C1 segment of cervical spinal cord (tissue), 14 donors: ENCODE measurements around the gene CDH4.
"Not testable (repeated sequence)": the region's sequence is repeated elsewhere in the genome, so short reads cannot be mapped to it uniquely, and the experiment has no call there.

Experiments used
- DNase-seq, 14 donors: peaks; one replicate each; lab custom pipeline; 2025; lab: John Stamatoyannopoulos, UW

The CDH4 gene

DNA sequence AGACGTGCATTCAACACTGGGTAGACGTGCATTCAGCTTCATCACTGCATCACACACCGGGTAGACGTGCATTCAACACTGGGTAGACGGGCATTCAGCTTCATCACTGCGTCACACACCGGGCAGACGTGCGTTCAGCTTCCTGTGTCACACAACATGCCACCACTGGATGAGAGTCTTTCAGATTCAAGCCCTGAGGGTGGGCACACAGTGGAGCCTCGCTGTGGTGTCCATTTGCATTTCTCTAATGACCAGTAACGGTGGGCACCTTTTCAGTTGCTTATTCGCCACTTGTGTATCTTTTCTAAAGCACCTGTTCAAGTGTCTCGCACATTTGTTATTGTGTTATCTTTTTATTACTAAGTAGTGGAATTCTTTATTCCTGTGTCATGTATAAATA lies 719.5 kb downstream of the CDH4 start:
- not testable (repeated sequence) for DNase-seq

DNA sequence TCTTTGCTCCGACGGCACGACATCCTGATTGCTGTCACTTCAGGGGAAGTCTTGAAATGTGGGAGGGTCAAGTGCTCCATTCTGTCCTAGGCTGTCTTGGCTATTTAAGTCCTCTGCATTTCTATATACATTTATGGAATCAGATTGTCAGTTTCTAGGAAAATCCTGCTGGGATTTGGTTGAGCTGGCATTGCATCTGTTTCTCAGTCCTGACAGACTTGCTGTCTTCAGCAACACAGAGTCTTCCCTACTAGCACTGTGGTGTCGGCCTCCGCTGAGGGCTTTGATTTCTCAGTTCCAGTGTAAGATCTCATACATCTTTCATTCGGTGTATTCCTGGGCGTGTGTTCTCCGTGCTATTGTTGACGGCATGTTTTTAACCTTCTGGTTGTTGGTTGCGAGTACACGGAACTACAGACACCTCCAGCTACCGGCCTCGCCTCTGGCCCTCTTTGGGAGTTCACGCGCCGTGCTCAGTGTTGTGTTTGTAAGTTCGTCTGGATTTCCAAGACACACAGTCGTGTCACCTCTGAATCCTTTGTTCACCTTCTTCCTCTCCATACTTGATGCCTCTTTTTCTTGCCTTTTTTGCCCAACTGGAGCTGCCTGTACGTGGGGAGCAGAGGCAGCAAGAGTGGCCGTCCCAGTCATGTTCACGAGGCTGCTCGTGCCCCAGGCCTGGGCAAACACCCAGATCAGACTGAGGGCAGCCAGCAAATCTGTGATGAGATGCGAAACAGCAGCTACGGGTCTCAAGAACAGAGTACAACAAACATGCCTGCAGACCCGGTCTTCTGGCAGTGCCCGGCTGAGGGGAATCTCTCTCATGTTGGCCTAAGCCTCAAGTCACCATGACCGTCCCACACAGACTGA lies 720.8 kb downstream of the CDH4 start:
- no peak for DNase-seq

DNA sequence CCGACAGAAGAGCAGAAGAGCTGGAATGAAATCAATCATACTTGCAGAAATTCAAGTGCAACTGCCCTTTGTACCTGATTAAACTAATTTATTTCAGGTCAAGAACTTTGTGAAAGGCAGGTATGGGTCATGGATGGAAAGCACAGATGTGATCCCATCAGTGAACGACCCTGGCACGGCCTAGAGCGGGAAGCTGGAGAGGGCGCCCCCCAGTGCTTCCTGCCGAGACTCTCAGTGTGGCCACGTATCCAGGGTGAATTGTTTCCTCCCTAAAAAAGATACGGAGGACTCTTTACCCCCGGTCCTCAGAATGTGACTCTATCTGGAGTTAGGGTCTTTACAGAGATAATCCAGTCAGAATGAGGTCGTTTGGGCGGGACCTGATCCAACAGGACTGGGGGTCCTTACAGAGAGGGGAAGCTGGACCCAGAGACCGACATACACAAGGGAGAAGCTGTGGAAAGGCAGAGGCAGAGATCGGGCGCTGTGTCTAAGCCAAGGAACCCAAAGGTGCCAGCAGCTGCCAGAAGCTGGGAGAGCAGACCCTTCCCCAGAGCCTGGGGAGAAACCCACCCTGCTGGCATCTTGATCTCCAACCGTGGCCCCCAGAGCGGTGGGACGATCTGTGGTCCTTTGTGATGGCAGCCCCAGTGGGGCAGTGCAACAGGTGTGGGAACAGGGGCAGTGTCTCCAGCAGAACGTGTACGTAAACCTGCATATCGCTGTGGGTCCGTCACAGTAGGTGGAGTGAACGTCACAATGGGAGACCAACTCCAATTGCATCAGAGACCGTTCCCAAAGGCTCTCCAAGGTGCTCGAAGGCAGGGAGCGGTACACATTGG lies 721.7 kb downstream of the CDH4 start:
- DNase-seq, result no peak

DNA sequence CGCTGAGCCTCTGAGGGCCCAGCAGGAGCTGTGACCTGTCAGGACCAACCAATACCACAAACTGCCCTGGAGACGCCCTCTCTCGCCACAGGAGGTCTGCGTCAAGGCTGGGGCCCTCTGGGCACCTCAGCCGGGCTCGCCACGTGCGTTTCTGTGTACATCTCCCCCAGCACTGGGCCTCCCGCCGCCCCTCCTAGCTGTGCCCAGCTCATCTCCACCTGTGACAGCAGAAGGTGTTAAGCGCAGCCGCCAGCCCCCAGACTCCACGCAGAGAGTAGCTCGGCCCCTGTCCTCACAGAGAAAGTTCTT lies 722.2 kb downstream of the CDH4 start:
- DNase-seq, result no peak

DNA sequence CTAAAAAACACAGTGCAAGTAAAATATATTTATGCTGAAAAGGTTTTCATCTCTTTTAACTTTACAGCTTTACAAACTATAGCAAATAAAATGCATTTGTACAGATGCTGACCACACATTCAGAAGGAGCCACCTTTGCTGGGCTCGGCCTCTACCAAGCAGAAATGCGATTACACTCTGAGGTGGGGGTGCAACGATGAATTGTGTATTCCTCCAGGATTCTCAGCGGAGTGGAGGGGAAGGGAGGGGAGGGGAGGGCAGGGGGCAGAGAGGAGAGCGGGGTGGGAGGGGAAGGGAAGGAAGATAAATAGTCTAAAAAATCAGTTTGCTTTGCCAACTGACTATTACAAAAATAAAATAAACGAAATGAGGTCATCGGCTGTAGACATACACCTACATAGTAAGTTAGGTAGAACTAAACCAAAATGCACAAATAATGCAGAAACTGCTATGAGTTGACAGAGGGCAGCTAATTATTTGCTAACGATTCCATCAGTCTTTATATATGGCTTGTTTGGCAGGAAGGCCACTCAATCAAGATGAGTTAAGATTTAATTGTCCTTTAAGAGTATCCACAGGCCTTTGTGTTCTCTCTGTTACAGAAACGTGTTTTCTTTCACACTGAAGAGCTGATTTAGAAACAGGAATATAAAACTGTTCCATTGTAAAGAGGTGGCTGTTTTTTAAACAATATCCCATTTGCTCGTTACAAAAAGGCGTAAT lies 723.5 kb downstream of the CDH4 start:
- no peak for DNase-seq

DNA sequence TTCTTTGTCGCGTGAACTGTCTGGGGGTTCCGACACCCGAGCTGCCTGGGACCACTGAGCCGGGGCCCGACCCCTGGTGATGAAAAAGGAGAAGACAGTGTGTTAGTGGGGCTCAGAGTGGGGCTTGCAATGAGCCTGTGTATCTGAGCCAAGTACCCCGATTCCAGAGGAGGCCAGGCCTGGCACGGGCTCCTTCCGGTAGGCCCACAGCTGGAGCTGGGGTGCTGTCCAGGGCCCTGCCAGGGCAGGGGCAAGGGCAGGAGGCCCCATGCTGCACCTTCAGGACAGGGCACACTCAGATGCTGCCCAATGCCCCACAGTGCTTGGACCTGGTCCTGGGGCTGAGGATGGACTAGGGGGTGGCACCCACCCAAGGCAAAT lies 724.2 kb downstream of the CDH4 start:
- no peak for DNase-seq

DNA sequence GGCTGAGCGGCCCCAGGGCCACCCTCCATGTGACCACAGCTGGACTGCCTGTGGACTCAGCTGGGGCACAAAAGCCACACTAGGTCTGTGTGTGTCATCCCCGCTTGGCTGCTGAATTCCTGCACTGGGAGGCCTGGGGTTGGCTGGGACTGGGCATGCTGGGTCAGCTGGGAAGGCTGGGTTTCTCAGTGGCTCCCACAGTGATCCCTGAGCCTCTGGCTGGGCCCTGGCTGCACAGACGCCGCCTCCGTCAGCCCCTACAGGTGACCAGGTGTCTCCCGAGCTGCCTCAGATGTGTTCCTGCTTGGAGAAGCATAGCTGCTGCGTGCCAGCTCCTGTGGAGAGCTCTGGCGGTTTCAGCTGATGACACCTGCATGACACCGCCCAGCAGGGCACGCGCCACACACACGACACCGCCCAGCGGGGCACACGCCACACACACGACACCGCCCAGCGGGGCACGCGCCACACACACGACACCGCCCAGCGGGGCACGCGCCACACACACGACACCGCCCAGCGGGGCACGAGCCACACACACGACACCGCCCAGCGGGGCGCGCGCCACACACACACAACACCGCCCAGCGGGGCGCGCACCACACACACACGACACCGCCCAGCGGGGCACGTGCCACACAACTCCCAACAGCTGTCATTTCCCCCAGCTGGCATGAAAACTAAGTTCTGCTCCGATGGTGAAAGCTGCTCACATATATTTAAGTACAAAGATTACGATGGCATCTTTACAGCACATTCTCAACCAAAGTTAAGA lies 724.8 kb downstream of the CDH4 start:
- peak in 3 of 14 donors; percentile 11 to 53 (median 12) for DNase-seq

DNA sequence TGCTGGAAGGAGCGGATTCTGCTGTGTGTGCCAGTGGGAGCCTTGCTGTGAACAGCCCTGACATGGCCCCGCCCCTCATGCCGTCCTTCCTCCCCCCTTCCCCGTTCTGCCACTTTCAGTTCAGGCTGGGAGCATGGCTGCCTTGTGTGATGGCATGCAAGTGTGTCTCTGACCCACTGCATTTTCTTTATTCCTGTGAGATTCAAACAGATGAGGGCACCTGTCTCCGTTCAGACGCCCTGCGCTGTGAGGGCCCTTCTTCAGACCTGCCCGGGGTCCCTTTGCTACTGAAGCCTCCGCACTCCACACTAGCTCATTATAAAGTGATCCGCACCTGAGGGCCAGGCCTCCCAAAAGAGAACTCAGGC lies 725.3 kb downstream of the CDH4 start:
- no peak for DNase-seq

DNA sequence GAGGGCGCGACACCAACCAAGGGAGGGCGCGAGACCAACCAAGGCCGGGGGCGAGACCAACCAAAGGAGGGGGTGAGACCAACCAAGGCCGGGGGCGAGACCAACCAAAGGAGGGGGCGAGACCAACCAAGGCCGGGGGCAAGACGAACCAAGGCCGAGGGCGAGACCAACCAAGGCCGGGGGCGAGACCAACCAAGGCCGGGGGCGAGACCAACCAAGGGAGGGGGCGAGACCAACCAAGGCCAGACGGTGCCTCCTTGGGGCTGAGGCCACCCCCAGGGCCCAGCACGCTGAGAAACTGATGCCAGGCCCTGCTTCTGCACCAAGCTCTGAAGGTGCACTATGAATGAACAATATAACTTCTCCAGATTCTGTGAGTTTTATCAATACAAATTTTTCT lies 726.4 kb downstream of the CDH4 start:
- no peak for DNase-seq

DNA sequence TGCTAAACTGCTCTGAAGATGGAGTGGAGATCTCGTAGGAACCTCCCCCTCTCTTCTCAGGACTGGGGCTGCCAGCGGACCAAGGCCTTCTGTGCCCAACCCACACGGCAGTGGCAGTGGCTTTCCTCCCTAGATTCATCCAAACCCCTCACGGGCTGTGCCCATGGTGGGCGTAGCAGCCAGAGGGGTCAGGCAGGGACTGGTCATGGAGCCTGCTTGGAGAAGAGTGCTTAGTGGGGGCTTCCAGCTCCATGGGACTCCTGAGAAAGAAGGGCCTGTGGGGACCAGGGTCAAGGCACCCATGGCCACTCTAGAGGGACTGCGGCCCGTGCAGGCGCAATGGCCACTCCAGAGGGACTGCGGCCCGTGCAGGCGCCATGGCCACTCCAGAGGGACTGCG lies 727.0 kb downstream of the CDH4 start:
- DNase-seq, result no peak

DNA sequence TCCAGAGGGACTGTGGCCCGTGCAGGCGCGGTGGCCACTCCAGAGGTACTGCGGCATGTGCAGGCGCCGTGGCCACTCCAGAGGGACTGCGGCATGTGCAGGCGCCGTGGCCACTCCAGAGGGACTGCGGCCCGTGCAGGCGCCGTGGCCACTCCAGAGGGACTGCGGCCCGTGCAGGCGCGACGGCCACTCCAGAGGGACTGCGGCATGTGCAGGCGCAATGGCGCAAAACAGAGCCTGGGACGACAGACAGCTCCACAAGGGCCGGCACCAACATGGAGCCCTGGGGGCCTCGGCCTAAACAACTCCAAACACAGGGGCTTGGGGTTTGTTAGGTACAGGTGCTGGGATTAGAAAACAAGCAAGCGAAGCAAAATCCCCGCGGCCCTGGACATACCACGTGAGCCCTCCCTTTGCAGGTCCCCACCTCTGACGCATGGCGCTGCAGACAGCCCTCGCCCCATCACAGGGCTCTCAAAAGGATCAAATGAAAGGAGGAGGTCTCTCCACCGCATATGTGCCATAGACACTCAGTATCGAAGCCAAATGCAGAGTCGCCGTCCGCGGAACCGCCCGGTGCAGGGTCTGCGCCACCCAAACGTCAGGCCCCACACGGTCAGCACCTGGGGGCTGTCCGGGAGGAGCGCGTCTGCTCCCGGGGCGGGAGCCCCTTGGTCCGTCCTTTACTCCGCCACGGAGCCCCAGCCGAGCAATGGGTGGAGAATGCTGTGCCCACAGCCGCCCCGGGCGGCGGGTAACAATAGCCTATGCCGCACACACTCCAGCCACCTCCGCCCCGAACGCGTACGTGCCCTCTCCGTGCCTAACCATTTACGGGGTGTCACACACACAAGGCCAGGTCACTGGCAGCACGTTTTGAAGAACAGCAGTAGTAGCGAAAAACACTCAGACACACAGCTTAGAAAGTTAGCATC lies 727.9 kb downstream of the CDH4 start:
- DNase-seq, result no peak

DNA sequence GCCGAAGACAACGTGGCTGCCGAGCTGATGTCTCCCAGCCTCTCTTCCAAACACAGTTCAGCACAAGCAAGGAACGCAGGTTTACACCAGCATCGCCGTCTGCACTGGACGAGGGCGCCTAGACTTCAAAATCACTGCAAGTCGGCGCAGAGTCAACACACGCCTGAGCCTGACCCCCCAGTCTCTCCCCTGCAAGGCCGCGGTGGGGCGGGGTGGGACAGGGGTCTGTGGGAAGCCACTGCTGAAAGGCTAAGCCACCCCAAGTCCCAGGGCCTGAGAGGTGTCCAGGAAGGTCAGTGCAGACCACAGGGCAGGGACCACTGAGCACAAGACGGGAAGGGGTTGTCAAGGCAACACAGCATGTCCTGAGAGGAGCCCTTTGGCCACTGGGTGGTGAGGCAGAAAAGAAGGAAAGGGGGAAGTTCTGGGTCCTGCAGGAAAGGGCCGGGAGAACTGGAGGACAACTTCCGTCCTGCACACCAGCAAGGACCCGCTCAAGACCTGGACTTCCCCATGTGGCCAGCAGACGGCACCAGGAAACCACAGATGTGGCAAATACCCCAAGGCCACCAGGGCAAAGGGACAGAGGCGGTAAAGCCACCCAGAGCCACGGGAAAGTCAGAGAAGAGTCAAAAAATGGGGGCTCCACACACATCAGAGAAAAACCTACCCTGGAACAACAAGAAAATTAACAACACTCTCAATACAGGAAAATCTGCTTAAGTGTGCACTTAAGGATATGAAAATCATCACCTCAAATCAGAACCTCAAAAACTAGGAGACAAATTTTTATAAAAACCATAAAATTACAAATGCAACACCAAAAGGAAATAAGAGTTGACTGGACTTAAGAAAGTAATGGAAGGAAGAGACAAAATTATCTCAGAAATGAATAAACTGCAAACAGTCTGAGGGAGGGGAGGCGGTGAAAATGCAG lies 728.9 kb downstream of the CDH4 start:
- peak in 1 of 14 donors; percentile 21 for DNase-seq

DNA sequence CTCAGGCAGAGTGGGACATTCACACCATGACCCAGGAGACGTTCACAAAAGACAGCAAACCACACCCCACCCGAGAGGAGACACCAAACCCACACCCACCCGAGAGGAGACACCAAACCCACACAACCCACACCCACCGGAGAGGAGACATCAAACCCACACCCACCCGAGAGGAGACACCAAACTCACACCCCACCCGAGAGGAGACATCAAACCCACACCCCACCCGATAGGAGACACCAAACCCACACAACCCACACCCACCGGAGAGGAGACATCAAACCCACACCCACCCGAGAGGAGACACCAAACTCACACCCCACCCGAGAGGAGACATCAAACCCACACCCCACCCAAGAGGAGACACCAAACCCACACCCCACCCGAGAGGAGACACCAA lies 729.6 kb downstream of the CDH4 start:
- not testable (repeated sequence) for DNase-seq

DNA sequence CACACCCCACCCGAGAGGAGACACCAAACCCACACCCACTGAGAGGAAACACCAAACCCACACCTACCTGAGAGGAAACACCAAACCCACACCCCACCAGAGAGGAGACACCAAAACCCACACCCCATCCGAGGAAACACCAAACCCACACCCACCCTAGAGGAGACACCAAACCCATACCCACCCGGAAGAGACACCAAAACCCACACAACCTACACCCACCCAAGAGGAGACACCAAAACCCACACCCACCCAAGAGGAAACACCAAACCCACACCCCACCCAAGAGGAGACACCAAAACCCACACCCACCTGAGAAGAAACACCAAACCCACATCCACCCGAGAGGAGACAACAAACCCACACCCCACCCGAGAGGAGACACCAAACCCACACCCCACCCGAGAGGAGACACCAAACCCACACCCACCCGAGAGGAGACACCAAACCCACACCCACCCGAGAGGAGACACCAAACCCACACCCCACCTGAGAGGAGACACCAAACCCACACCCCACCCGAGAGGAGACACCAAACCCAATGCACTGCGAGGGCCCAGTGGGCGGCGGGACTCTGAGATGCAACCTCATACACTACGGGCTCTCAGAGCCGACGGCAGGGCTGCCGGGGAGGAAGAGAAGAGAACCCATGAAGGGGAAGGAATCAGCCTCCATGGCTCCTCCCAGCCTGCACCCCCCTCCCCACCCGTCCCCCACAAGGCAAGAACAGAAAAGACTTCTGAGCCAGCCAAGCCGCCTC lies 730.3 kb downstream of the CDH4 start:
- no peak for DNase-seq

DNA sequence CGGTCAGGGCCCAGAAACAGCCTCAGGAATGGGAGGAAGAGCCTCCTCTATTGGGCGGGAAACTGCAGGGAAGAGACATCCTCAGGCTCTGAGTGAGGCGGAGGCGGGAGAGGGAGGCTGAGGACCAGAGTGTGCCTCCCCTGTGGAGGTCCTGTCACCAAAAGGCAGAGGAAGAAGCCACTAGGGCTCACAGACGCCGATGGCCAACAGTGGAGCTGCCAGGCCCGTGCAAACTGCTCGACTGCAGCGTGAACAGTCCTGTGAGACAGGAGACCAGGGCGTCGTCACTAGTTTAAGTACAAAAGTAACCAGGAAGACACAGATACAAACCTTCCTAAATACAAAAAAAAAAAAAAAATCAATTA lies 730.9 kb downstream of the CDH4 start:
- DNase-seq, result no peak

DNA sequence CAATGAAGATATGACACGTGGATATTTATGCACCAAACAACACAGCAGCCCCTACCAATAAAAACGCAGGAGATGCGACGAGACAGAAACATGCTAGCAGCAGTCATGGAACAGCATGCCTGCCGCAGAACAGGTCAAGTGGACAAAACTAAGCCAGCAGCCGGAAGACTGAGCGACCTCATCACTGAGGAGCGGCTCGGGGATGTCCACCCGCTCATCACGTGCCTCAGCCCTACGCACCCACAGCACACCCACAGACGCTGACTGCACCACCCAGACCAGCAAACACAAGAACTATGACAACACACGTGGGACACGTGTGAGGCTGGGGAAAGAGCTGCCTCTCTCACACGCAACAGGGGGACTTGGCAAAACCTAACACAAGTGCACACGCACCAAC lies 731.9 kb downstream of the CDH4 start:
- DNase-seq, result no peak

DNA sequence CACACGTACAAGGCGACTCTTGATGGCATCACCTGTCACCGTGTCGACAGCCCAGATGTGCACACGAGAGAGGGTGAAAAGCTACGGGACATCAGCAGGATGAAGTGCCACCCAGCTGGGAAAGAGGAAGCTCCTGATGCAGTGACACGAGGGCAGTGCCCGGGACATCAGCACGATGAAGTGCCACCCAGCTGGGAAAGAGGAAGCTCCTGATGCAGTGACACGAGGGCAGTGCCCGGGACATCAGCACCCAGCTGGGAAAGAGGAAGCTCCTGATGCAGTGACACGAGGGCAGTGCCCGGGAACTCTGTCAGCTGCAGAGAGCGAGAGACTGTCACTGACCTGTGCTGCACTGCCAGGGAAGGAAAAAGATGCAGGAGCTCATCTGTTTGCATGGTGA lies 732.4 kb downstream of the CDH4 start:
- DNase-seq, result not testable (repeated sequence)

DNA sequence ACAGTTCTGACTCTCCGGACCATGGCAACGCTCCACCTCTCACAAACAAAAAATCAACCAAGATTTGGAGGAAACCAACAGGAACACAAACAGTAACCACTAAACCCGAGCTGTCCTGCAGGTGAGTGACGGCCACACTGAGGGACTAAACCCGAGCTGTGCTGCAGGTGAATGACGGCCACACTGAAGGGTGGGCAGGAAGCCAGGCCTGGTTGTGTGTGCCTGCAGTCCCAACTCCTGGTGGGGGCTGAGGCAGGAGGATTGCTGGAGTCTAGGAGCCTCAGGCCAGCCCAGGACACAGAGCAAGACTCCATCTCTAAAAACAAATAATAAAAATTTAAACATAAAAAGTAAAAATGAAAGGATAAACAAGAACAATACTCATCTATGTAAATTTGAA lies 733.0 kb downstream of the CDH4 start:
- DNase-seq, result no peak
